HG03159 (cell line): ENCODE measurements around the gene ATG4D.

Source experiments
- ATAC-seq: cut with Tn5 transposase; IDR thresholded peaks from one replicate; pipeline ENCODE4 v1.9.1; 2021; ENCODE audit warnings: mild to moderate bottlenecking, moderate library complexity; ENCODE audit not compliant: unreplicated experiment

The ATG4D gene

GRCh38 chr19:10543420-10544241 is at the start of gene ATG4D:
Gene ATG4D (plus strand): TSS chr19:10543904. CDS start chr19:10544091, 187 bp downstream.
- peak; percentile 65 for ATAC-seq

- no peak for ATAC-seq
These were observed 46.3 kb upstream of the ATG4D start for GRCh38 chr19:10497371-10497770.

GRCh38 chr19:10499550-10500246 is 44.0 kb upstream of the ATG4D start:
- ATAC-seq = no peak

GRCh38 chr19:10500247-10500592 is 43.5 kb upstream of the ATG4D start:
- ATAC-seq = no peak

GRCh38 chr19:10501971-10502523 is 41.7 kb upstream of the ATG4D start:
- ATAC-seq = peak; percentile 36

GRCh38 chr19:10502524-10503001 is 41.1 kb upstream of the ATG4D start:
- ATAC-seq = peak; percentile 76

- no peak for ATAC-seq
These were observed 40.5 kb upstream of the ATG4D start, which contains the start of gene KEAP1 for GRCh38 chr19:10503002-10503789. Gene KEAP1 (minus strand): TSS chr19:10503356. CDS start chr19:10500033, 3,323 bp downstream.

- ATAC-seq = no peak
These were observed 38.0 kb upstream of the ATG4D start for GRCh38 chr19:10505583-10506229.

GRCh38 chr19:10508036-10508435 is 35.7 kb upstream of the ATG4D start:
- ATAC-seq = no peak

- ATAC-seq = no peak
These were observed 35.0 kb upstream of the ATG4D start for GRCh38 chr19:10508707-10509106.

- no peak for ATAC-seq
These were observed 33.4 kb upstream of the ATG4D start for GRCh38 chr19:10510301-10510802.

GRCh38 chr19:10513223-10513622 is 30.5 kb upstream of the ATG4D start:
- no peak for ATAC-seq

- ATAC-seq = no peak
These were observed 29.2 kb upstream of the ATG4D start for GRCh38 chr19:10514211-10515145.

GRCh38 chr19:10516064-10516385 is 27.7 kb upstream of the ATG4D start:
- ATAC-seq = no peak

GRCh38 chr19:10516671-10517286 is 26.9 kb upstream of the ATG4D start:
- ATAC-seq = no peak

- no peak for ATAC-seq
These were observed 26.3 kb upstream of the ATG4D start, which contains the start of gene S1PR5 for GRCh38 chr19:10517361-10517759. Gene S1PR5 (minus strand): TSS chr19:10517447. CDS start chr19:10515011, 2,436 bp downstream.

GRCh38 chr19:10517760-10518443 is 25.8 kb upstream of the ATG4D start:
- no peak for ATAC-seq
